Panc1 (cell line): ENCODE measurements around the gene KRCC1. TPM values are rescaled to one million over a fixed set of nuclear protein-coding genes. Genes with fewer than 3 reads are reported as not detected.

Experiments
- ATAC-seq: fragments of 200-7000 bp; cut with Tn5 transposase; 2 replicates; pipeline ENCODE4 v1.9.1; 2020; ENCODE audit warnings: mild to moderate bottlenecking, moderate library complexity
- BruUV-seq: library from RNA; stranded (reverse); fragments of 400-500 nt; replicated peaks from 2 replicates; lab custom pipeline; 2021; lab: Mats Ljungman, UMichigan
- CTCF ChIA-PET: fragments of 300-600 bp; sonication (Branson Sonifier 250); formaldehyde crosslinking; loops from one replicate; lab custom pipeline; 2022; ENCODE audit warnings: antibody characterized with exemption; lab: Charles Lee
- POLR2A ChIA-PET: fragments of 300-600 bp; sonication (Branson Sonifier 250); formaldehyde crosslinking; loops from one replicate; lab custom pipeline; 2022; ENCODE audit warnings: antibody characterized with exemption; lab: Charles Lee
- DNase-seq: peaks from one replicate; pipeline ENCODE4 v3.0.0-alpha.2; 2010; ENCODE audit warnings: low read depth, low spot score
- H3K27ac ChIP-seq: 2 replicates; pipeline ENCODE4 v1.5.1; 2011; ENCODE audit warnings: mild to moderate bottlenecking, low read length, inconsistent platforms
- H3K27me3 ChIP-seq: fragments of 200-500 bp; sonication (Bioruptor generic); 2 replicates; pipeline ENCODE4 v1.6.0; 2014; ENCODE audit warnings: low read length, inconsistent platforms; ENCODE audit not compliant: control insufficient read depth, insufficient read depth
- H3K36me3 ChIP-seq: fragments of 200-500 bp; sonication (Bioruptor generic); 2 replicates; pipeline ENCODE4 v1.5.1; 2014; ENCODE audit warnings: inconsistent platforms, mild to moderate bottlenecking, low read length, moderate library complexity; ENCODE audit not compliant: control insufficient read depth, insufficient read depth
- H3K4me1 ChIP-seq: 2 replicates; pipeline ENCODE4 v1.5.1; 2011; ENCODE audit warnings: inconsistent platforms, mild to moderate bottlenecking, low read length, moderate library complexity; ENCODE audit not compliant: control insufficient read depth, insufficient read depth
- H3K4me3 ChIP-seq, 2 experiments: 2 replicates each; pipeline ENCODE4 v1.5.1; 2011 to 2012; ENCODE audit warnings: low read depth in 2 of 2, low read length in 2 of 2, mild to moderate bottlenecking in 2 of 2, inconsistent platforms in 1 of 2, moderate library complexity in 1 of 2
- H3K9me3 ChIP-seq: fragments of 200-500 bp; sonication (Bioruptor generic); 2 replicates; pipeline ENCODE4 v1.5.1; 2014; ENCODE audit warnings: low read depth, mild to moderate bottlenecking, inconsistent platforms, low read length, moderate library complexity; ENCODE audit not compliant: control insufficient read depth, insufficient read depth
- CTCF ChIP-seq: fragments of 450-650 bp; IDR thresholded peaks from 2 replicates; pipeline ENCODE4 v1.5.1; 2017; ENCODE audit warnings: mild to moderate bottlenecking
- POLR2AphosphoS5 ChIP-seq: IDR thresholded peaks from 2 replicates; pipeline ENCODE4 v1.6.1; 2012; ENCODE audit warnings: mild to moderate bottlenecking, low read depth, low read length, moderate library complexity
- SIN3A ChIP-seq: IDR thresholded peaks from 2 replicates; pipeline ENCODE4 v1.6.1; 2012; ENCODE audit warnings: low read depth, mild to moderate bottlenecking, low read length, moderate library complexity, borderline replicate concordance; ENCODE audit not compliant: insufficient read depth
- TCF7L2 ChIP-seq: IDR thresholded peaks from 2 replicates; pipeline ENCODE4 v1.6.1; 2011; ENCODE audit warnings: mild to moderate bottlenecking, low read depth, low read length, inconsistent platforms
- in situ Hi-C: cut with HindIII; loops from 2 replicates; pipeline ENCODE4 v1.10.0; 2016; ENCODE audit warnings: low sequenced_read_pairs, low pct_unique_long_range_greater_than_20kb
- intact Hi-C: fragments of 100-400 bp; cut with micrococcal nuclease; formaldehyde crosslinking; loops from one replicate; pipeline ENCODE4 v1.10.0; 2022; ENCODE audit not compliant: unreplicated experiment
- total RNA-seq: library from RNA; stranded (reverse); gene quantifications from one replicate; pipeline ENCODE4 v1.2.1, GENCODE V29; 2021; ENCODE audit not compliant: unreplicated experiment
- TF ChIP-seq, protein P1 (sequence below), 2 experiments: IDR thresholded peaks; 2 replicates each; pipeline ENCODE4 v1.6.1; 2011 to 2012; ENCODE audit warnings: low read depth in 2 of 2, control low read depth in 1 of 2, low read length in 1 of 2, mild to moderate bottlenecking in 1 of 2, moderate library complexity in 1 of 2; ENCODE audit not compliant: insufficient read depth in 1 of 2

KRCC1 gene
- total RNA-seq, 1 experiment from 2014 or later = 7.6 TPM

- ATAC-seq (no peak), DNase-seq (no peak)
- no peaks in the 10 kb centered on the region for H3K36me3 ChIP-seq
- no peak overlapping the region for H3K27ac ChIP-seq
- H3K9me3 ChIP-seq = no peaks in the 10 kb centered on the region
- CTCF ChIA-PET = no interaction called here
- no peak for TF ChIP-seq SIN3A
- TF ChIP-seq POLR2AphosphoS5 = no peak
- no peak for TF ChIP-seq TCF7L2
- TF ChIP-seq CTCF = no peak
- TF ChIP-seq, protein P1, sequence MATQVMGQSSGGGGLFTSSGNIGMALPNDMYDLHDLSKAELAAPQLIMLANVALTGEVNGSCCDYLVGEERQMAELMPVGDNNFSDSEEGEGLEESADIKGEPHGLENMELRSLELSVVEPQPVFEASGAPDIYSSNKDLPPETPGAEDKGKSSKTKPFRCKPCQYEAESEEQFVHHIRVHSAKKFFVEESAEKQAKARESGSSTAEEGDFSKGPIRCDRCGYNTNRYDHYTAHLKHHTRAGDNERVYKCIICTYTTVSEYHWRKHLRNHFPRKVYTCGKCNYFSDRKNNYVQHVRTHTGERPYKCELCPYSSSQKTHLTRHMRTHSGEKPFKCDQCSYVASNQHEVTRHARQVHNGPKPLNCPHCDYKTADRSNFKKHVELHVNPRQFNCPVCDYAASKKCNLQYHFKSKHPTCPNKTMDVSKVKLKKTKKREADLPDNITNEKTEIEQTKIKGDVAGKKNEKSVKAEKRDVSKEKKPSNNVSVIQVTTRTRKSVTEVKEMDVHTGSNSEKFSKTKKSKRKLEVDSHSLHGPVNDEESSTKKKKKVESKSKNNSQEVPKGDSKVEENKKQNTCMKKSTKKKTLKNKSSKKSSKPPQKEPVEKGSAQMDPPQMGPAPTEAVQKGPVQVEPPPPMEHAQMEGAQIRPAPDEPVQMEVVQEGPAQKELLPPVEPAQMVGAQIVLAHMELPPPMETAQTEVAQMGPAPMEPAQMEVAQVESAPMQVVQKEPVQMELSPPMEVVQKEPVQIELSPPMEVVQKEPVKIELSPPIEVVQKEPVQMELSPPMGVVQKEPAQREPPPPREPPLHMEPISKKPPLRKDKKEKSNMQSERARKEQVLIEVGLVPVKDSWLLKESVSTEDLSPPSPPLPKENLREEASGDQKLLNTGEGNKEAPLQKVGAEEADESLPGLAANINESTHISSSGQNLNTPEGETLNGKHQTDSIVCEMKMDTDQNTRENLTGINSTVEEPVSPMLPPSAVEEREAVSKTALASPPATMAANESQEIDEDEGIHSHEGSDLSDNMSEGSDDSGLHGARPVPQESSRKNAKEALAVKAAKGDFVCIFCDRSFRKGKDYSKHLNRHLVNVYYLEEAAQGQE (IDR thresholded peaks at IDR 0.05; ENCODE audit: insufficient read depth in 1 of 2, low read depth in 2 of 2, low read length in 1 of 2) = no peak
- in situ Hi-C loops (no loop called here), intact Hi-C loops (loop anchor here (10.0 kb wide), 1 partner anchor 253 kb away; no protein-coding TSS in a partner anchor)
- H3K27me3 ChIP-seq = 0 out of 2 replicates have a peak, but pooled peaks cover 2% of the 10 kb centered on the region
- H3K4me1 ChIP-seq = no peaks in the 10 kb centered on the region
- BruUV-seq = no TSS peak
- POLR2A ChIA-PET = no interaction called here
- H3K4me3 ChIP-seq = no peak overlapping the region
Observed at GRCh38 chr2:88071365-88071764, 15.8 kb upstream of the KRCC1 start.

DNA sequence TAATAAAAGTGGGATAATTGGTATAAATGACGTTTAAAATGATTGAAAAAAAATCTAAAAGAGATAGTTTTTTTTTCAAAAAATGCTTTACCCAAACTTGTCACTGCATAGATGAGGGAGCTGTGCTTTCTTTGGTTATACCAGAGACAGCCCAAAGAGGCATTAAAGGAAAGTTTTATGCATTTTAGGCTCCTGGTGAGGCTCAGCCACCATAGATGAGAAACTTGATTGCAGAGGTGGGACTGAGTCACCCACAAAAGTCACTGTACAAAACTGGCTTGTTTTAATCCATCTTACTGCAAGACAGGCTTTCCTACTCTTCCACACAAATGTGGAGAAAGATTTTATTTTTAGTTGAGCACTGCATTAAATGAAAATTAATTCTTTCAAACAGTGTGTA lies 14.5 kb upstream of the KRCC1 start:
- CTCF ChIA-PET = no interaction called here
- ATAC-seq = no peak
- POLR2A ChIA-PET = no interaction called here

More for the DNA sequence above, 14.5 kb upstream of the KRCC1 start:
- H3K27me3 ChIP-seq = 0 out of 2 replicates have a peak, but pooled peaks cover 2% of the 10 kb centered on the region
- BruUV-seq = no TSS peak
- H3K4me1 ChIP-seq = no peaks in the 10 kb centered on the region
- TF ChIP-seq, protein P1 (IDR thresholded peaks at IDR 0.05; ENCODE audit: insufficient read depth in 1 of 2, low read depth in 2 of 2, low read length in 1 of 2) = no peak
- no peak for TF ChIP-seq SIN3A
- in situ Hi-C loops (no loop called here), intact Hi-C loops (loop anchor here (10.0 kb wide), 1 partner anchor 255 kb away; no protein-coding TSS in a partner anchor)
- H3K27ac ChIP-seq = no peak overlapping the region
- DNase-seq = no peak
- H3K9me3 ChIP-seq = no peaks in the 10 kb centered on the region
- H3K36me3 ChIP-seq = no peaks in the 10 kb centered on the region
- H3K4me3 ChIP-seq = no peak overlapping the region
